Dedifferentiated amniotic fluid mesenchymal stem cell (primary cell): ENCODE results near the gene RAB11B.
A peak's percentile ranks its signal among the peaks of the same experiment; 100 is the strongest.
"Not testable (repeated sequence)": the region's sequence is repeated elsewhere in the genome, so short reads cannot be mapped to it uniquely, and the experiment has no call there.

Source experiments
- DNase-seq: peaks from one replicate; pipeline ENCODE4 v3.0.0-alpha.2; 2016; ENCODE audit errors: extremely low spot score

RAB11B gene

DNA sequence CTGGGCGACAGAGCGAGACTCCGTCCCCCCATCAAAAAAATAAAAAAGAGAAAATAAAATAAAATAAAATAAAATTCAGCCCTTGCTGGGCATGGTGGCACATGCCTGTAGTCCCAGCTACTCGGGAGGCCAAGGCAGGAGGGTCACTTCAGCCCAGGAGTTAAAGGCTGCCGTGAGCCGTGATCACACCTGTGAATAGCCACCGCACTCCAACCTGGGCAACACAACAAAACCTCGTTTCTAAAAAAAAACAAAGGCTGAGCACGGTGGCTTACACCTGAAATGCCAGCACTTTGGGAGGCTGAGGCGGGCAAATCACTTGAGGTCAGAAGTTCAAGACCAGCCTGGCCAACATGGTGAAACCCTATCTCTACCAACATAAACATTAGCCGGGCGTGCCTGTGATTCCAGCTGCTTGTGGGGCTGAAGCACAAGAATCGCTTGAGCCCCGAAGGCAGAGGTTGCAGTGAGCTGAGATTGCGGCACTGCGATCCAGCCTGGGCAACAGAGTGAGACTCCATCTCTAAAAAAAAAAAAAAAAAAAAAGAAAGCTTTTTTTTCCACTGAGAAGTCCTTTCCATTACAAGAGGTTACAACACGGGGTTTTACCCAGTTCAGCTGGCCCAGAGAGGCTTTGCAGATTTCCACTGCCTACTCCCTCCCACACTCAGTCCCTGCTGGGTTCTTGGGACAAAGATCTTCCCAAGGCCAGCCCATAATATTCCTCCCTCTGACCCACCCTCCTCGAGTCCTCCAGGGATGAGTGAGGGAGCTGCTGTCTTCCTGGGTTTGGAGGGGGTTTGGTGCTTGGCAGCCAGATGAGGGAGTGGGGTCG, 19.8 kb upstream of the RAB11B start:
- no peak for DNase-seq

GRCh38 chr19:8371011-8371804, 19.0 kb upstream of the RAB11B start:
- no peak for DNase-seq

- DNase-seq: no peak
Measured at GRCh38 chr19:8373867-8374813, 16.0 kb upstream of the RAB11B start.

DNA sequence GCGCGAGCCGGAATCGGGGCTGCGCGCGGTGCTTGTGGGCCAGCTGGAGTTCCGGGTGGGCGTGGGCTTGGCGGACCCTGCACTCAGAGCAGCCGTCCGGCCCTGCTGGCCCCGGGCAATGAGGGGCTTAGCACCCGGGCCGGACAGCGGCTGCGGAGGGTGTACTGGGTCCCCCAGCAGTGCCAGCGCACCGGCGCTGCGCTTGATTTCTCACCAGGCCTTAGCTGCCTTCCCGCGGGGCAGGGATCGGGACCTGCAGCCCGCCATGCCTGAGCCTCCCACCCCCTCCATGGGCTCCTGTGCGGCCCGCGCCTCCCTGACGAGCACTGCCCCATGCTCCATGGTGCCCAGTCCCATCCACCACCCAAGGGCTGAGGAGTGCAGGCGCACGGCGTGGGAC, 14.4 kb upstream of the RAB11B start:
- DNase-seq: not testable (repeated sequence)

DNA sequence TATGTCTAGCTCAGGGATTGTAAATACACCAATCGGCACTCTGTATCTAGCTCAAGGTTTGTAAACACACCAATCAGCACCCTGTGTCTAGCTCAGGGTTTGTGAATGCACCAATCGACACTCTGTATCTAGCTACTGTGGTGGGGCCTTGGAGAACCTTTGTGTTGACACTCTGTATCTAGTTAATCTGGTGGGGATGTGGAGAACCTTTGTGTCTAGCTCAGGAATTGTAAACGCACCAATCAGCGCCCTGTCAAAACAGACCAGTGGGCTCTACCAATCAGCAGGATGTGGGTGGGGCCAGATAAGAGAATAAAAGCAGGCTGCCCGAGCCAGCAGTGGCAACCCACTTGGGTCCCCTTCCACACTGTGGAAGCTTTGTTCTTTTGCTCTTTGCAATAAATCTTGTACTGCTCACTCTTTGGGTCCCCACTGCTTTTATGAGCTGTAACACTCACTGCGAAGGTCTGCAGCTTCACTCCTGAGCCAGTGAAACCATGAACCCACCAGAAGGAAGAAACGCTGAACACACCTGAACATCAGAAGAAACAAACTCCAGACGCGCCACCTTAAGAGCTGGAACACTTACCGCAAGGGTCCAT, 13.7 kb upstream of the RAB11B start:
- not testable (repeated sequence) for DNase-seq

GRCh38 chr19:8377598-8377997, 12.6 kb upstream of the RAB11B start:
- DNase-seq: no peak

DNA sequence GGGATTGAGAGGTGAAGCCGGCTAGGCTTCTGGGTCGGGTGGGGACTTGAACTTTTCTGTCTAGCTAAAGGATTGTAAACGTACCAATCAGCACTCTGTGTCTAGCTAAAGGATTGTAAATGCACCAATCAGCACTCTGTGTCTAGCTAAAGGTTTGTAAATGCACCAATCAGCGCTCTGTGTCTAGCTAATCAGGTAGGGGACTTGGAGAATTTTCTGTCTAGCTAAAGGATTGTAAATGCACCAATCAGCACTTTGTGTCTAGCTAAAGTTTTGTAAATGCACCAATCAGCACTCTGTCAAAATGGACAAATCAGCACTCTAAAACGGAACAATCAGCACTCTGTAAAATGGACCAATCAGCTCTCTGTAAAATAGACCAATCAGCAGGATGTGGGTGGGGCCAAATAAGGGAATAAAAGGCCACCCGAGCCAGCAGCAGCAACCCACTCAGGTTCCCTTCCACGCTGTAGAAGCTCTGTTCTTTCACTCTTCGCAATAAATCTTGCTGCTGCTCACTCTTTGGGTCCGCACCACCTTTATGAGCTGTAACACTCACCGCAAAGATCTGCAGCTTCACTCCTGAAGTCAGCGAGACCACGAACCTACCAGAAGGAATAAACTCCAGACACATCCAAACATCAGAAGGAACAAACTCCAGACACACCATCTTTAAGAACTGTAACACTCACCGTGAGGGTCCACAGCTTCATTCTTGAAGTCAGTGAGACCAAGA, 10.8 kb upstream of the RAB11B start:
- not testable (repeated sequence) for DNase-seq

GRCh38 chr19:8384569-8384968, 5.6 kb upstream of the RAB11B start:
- DNase-seq: not testable (repeated sequence)

GRCh38 chr19:8385103-8385502, 5.1 kb upstream of the RAB11B start:
- not testable (repeated sequence) for DNase-seq

GRCh38 chr19:8385566-8385965, 4.6 kb upstream of the RAB11B start:
- DNase-seq: not testable (repeated sequence)

DNA sequence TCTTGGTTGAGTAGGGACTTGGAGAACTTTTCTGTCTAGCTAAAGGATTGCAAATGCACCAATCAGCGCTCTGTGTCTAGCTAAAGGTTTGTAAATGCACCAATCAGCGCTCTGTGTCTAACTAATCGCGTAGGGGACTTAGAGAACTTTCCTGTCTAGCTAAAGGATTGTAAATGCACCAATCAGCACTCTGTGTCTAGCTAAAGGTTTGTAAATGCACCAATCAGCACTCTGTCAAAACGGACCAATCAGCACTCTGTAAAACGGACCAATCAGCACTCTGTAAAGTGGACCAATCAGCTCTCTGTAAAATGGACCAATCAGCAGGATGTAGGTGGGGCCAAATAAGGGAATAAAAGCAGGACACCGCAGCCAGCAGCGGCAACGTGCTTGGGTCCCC, 3.7 kb upstream of the RAB11B start:
- not testable (repeated sequence) for DNase-seq

GRCh38 chr19:8386990-8387389, 3.2 kb upstream of the RAB11B start:
- no peak for DNase-seq

DNA sequence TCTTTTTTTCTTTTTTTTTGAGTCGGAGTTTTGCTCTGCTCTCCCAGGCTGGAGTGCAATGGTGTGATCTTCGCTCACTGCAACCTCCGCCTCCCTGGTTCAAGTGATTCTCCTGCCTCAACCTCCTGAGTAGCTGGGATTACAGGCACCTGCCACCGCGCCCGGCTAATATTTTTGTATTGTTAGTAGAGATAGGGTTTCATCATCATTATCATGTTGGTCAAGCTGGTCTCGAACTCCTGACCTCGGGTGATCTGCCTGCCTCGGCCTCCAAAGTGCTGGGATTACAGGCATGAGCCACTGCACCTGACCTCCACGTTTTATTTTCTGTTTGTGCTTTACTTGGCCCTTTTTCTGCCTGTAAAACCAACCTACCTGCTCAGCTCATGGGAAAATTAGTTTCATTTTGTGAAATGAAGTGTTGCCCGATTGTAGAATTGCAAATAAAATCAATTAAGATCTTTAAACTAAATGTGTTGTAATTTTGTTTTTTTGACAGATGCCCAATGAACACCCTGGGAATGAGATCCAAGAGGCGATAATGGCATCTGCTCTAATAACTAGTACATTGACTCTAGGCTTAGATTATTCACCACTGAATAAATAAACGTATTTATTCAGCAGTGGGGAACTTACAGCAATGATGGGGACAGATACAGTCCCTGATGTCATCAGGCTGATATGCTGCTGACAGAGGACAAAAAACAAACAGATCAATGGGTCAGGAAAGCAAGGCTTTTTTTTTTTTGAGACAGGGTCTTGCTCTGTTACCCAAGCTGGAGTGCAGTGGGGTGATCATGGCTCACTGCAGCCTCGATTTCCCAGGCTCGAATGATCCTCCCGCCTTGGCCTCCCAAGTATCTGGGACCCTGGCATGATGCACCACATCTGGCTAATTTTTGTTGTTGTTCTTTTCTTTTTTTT, 2.2 kb upstream of the RAB11B start:
- DNase-seq: no peak

DNA sequence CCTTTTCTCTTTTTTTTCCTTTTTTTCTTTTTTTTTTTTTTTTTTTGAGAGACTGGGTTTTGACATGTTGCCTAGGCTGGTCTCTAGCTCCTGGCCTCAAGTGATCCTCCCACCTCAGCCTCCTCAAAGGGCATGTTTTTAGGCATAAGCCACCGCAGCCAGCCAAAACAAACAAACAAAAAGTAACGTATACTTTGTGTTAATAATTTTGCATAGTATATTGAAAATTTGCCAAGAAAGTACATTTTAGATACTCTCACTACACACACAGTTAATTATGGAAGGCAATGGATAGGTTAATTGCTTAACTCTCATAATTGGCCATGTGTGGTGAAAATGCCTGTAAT, 1.6 kb upstream of the RAB11B start:
- no peak for DNase-seq

DNA sequence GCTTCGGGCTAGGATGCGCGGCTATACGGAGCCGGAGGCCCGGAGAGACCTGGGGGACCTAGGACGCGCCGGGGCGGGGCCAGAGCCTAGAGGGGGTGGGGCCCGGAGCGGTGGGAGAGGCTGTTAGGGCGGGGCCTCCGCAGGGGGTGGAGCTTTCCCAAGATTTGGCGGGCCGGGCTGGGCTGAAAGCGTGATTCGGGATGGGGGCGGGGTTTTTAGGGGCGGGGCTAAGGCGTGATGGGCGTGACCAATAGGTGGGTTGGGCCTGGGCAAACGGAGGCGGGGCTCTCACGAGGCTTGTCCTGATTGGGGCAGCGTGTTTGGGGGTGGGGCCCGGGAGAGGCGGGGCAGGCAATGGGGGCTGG, 439 bp downstream of the RAB11B start:
- DNase-seq: peak; percentile 85

- DNase-seq: no peak
Measured at GRCh38 chr19:8391198-8392016, 1.2 kb downstream of the RAB11B start.

DNA sequence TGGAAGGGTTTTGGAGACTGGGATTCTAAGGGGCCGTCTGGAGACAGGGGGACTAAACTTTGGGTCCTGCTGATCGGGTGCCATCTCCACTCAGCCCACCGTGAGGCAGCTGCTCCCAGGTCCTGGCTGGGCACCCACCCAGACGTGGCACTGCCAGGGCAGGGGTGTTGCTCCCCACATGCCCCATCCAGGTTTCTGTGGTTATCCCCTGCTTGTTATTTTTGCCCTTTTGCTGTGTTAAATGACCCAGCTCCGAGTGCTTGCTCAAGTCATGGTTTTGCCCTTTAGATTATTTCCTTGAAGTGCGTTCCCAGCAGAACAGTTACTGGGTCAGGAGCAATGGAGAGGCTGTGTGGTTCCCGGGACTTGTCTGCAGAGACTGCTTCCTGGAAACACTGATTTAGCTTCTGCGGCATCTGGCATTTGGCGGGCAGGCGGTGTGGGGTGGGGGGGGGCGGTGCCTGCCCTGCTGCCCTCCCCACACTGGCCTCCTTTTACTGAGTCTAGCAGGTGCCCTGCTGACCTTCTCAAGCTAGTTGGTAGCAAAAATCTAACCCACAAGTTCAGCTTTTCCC, 1.9 kb downstream of the RAB11B start:
- DNase-seq: no peak

GRCh38 chr19:8393192-8393870, 3.2 kb downstream of the RAB11B start:
- DNase-seq: no peak
